HK-2 (cell line): ENCODE data around the gene REV3L.

Experiments
- DNase-seq: peaks from one replicate; pipeline ENCODE4 v3.0.0-alpha.2; 2018; ENCODE audit not compliant: unreplicated experiment

Gene REV3L

DNA sequence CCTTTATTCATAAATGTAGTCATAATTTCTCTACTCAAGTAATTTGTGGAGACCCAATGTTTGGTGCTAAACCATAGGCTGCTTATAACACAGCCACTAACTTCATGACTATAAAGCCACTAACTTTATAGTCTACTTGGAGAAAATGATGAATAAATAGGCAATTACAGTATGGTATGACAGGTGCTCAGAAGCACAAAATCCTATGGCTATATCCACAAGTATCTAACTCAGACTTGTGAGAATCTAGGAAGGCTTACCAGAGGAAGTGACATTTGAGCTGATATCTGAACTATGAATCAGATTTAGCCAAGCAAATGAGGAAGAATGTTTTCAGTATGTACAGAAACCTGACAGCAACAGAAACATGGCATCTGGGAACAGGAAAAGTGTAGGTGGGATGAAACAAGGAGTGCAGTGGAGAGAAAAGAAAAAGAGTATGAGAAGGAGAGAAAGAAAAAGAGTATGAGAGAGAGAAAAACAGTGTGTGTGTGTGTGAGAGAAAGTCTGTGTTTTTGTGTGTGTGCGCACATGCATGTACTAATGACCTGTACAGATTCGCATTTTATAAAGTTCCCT is 59.9 kb downstream of the REV3L start:
- no peak for DNase-seq

DNA sequence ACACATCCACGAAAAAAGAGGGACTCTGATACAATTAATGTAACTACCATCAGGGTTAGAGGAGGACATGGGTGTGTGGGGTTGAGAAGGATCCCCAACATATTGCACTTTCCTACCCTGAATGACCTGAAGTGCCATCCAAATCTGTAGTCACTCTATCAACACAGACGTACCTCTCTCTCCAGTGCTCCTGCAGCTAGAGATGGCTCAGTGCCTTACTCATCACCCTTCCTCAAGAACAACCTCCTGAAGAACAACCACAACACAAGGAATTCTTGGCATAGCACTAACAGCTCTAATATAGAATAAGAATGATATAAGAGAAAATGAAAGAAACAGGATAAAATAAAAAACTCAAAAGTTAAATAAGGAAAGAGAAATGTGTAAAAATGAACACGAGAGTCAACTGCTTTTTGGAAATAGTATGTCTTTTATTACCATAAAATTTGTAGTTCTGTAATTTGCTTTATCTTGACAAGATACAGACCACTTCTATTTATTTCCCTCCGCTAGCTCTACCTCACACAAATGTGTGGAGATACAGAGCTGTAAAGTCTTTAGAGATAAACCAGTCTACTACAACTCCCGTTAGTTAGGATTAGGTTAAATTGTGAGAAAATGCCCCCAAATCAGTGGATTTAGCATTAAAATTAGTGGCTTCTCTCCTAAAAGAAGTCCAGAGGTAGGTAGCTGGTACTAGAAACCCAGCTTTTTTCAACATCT is 63.9 kb downstream of the REV3L start:
- no peak for DNase-seq

DNA sequence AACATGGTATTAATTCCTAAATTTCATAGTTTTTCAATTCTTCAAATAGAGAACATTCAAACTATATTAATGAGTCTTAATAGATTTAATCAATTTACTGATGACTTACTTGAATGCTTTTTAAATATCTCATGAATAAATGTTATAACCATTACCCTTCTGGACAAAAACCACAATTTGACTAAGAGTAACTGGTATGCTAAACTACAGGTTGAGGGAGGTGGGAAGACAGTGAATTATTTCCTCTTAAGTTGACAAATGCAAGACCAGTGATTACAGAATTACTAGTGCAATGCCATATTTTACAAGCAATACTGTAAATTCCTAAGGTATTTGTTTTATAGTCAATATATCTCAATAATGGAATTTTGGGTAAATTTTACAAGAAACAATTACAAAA is 65.1 kb downstream of the REV3L start:
- no peak for DNase-seq

DNA sequence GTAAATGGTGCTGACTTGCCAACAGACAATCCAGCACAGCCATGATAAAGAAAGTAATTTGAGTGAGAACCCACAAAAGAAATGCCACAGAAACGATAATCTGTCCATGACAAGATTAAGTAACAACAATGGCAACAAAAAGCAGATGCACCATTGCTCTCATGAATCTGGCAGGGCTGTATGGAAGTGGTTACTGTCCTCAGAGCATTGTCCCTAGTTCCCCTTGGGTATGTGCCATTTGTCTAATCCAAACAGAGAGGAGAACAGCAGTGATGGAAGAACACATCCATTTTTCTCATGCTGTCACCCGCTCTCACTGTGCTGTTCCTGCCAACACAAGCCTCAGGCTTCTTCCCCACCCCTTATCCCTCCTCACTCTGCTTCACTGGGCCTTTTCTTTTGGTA is 65.8 kb downstream of the REV3L start:
- DNase-seq = no peak

DNA sequence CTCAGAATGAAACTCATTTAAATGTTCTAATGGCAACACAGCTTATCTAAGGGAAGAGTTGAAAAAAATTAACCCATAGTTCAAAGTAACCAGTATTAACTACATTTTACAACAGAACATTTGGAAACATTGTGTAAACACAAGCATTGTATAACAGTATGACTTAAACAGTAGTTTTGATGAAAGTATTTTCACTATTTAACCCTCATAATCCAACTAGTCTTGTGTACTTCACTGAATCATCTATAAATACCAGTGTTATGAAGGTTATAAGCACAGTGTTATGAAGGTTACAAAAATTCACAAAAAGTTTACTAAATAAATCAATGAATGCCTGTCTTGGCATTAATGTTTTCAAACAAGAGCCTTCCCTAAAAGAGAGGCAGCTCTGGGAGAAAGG is 66.5 kb downstream of the REV3L start:
- DNase-seq = no peak

DNA sequence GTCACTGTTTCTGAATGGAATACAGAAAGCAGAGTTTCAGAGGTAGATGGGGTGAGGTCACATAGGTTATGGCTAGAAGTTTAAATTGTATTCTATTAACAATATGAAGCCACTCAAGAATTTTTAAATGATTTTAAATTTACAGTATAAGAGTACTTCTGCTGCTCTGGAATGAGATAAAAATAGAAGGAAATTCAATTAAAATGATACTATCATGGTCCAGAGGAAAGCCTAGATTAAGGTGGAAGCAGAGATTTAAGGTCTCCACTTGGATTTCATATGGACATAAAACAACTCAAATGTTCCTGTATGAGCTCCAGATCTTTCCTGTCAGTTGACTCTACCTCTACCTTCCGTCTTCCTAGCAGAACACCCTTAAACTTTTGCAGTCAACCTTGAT is 68.6 kb downstream of the REV3L start:
- no peak for DNase-seq

DNA sequence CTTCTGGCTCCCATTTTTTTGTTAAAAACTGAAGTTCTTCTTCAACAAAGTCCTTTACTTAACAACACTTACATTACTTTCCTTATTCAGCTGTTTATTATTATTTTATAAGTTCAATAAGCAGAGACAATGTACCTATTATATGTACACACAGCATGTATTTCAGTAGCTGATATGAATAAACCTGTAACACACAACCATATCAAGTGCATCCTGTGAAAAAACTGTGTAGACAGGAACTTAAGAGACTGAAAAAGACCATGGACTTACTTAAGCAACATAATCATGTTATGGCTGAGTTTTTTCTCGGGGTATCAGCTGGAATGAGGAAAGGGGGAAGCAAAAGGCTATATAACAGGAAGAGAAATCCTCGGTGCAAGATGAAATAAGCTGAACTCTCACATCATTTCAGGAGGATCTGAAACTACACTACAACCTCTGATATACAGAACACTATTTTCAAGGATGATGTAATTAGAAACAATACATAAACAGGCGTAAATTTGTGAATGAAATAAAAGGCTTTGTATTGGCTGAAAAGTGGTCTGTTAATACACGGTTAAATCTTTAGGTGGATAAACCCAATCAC is 70.9 kb downstream of the REV3L start:
- DNase-seq = no peak

DNA sequence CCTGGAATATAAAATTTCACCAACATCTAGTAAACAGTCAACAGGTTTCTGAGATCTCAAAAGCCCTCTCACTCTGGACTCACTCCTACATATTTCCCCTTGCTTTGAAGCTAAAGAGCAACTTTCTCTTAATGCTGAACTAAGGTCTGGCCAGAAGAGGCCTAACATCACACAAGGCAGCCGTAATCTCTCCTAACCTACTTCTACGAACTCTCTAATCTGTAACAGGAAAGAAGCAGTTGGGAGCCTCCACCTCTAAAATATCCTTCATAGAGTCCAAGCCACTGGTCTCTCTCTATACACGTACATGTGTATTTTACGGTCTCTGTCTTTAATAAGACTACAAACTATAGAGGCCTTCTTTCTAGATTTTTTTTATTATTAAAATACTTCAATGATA is 72.0 kb downstream of the REV3L start:
- DNase-seq = no peak

DNA sequence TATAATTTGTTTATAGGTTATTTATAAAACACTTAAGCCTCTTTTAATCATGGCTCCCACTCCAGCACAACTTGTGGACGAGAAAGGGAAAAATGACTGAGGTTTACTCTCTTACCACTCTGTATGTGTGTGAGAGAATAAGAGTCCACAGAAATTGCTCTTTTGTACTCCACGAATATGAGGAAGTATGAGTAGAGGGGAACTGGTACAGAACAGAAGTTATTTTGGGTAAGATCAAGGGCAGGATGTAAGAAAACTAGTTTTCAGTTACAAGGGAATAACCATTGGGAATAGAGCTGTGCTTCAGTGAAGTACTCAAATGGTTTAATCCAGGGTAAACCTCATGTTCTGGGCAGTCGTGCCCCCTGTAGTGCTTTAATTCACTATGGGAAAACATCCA is 72.6 kb downstream of the REV3L start:
- DNase-seq = no peak

DNA sequence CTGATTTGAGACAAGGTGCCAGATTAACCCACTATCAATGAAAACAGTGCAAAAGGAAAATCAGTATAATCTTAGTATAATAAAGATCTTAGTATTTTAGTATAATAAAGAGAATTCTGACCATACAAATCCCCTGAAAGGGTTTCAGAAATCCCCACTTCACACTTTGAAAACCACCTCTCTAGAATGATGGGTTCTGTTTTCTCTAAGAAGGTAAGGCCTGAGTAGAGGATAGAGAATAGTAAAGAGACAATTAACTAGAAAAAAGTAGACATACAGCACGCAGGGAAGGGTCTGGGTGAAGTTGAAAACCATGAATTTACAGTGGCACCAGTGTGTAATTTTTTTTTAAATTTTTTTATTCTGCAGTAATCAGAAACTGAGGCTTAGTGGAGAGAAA is 73.6 kb downstream of the REV3L start:
- DNase-seq = no peak

DNA sequence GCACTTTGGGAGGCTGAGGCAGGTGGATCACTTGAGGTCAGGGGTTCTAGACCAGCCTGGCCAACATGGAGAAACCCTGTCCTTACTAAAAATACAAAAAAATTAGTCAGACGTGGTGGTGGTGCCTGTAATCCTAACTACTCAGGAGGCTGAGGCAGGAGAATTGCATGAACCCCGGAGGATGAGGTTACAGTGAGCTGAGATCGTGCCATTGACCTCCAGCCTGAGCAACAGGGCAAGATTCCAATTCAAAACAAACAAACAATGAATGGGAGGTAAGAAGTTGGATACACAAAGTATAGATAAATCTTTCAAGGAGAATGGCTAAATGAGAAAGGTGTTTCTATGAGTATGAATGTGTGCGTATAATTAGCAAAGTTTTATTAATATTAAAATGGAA is 75.3 kb downstream of the REV3L start:
- DNase-seq = no peak

DNA sequence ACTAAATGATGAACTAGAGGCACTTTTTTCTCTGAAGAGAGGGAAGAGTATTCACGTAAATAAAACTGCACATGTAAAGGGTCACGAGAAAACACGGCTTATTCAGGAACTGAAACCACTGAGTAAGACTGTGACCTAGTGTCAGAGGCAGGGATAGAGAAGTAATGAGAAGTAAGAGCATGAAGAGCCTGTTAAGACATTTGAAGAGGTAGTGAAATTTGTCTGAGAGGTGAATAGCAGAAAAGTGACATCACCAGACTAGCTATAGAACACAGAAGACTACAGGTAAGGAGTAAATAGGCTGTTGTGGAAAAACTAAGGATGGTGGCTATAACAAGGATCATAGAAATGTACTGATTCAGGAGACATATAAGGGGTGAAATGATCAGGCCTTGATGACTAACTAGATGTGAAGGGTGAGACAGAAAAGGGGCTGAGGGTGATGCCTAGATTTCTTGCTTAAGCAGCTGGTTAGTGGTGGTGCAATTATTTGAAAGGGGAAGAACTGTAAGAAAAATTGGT is 76.8 kb downstream of the REV3L start:
- DNase-seq = no peak

DNA sequence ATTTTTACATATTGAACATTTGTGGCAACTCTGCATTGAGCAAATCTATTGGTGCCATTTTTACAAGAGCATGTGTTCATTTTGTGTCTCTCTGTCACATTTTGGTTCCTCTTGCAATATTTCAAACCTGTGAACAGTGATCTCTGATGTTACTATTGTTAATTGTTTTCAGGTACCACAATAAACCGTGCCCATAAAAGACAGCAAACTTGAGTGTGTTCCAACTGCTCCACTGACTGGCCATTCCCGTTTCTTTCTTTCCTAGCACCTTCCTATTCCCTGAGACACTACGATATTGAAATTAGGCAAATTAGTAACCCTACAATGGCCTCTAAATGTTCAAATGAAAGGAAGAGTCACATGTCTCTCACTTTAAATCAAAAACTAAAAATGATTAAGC is 79.6 kb downstream of the REV3L start:
- DNase-seq = no peak

DNA sequence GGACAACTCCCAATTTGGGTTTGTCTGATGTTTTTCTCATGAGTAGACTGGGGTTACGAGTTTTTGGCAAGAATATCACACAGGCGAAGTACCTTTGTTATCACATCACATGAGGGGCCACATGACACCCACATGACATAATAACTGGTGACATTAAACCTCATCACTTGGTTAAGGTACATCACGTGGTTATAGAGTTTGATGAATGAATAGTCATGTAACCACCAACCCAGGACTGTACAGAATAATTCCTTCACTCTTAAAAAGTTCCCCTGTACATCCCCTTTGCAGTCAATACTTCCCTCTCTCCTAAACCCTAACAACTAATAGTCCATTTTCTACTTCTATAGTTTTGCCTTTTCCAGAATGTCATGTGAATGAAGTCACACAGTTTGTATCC is 83.4 kb downstream of the REV3L start:
- no peak for DNase-seq

DNA sequence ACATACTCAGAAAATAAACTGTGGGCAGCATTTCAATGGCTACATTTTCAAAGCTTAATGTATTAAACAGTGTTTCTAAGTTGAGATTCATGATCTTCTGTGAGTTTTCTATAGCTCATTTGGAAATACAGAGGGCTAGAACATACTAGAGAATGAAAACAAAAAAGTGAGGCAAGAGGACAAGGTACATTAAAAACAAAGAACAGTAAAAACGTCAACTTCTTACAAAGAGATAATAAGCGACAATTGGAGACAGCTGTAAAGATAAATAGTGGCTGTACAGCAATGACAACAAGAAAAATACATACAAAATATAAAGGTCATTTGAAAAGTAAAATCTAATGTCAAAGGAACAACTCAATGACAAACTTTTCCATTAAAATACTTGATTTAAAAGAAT is 94.3 kb downstream of the REV3L start:
- no peak for DNase-seq

DNA sequence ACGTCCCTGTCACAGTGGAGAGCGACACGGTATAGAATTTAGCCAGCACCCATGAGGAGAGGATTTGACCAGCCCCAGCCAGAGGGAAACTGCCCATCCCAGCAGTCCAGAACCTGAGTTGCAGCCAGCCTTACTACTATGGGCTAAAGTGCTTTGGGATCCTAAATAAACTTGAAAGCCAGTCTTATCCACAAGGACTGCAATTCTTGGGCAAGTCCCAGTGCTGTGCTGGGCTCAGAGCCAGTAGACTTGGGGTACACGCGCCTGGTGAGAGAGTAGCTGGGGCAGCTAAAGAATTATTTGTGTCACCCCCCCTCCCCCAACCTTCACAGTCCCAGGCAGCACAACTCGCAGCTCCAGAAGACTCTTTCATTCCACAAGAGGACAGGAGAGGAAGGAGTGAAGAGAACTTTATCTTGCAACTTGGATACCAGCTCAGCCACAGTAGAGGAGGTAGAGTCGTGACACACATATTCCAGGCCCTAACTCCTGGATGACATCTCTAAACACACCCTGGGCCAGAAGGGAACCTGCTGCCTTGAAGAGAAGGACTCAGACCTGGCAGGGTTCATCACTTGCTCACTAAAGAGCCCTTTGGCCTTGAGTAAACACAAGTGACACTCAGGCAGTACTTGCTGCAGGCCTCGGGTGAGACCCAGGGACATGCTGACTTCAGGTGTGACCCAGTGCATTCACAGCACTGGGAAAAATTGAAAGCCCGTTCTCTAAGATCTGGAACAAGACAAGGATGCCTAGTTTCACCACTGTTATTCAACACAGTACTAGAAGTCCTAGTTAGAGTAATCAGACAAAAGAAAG is 100.3 kb downstream of the REV3L start:
- no peak for DNase-seq

DNA sequence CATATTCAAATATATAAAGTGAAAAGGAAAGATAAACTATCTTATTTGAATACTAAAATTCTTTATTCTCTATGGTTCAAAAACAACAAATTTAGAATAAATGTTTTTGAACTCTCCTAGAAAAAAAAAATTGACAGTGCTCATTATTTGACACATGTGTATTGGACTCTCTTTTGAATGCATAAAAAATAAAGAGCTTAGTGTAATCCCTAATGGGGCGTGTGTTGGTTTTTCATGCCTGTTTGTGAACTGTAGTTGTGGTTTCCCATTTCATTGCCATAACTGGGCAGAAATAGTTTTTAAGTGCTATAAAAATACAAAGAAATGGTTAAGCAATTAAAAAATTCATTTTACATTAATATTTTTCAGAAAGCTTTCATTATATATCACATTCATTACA is 101.3 kb downstream of the REV3L start:
- no peak for DNase-seq

DNA sequence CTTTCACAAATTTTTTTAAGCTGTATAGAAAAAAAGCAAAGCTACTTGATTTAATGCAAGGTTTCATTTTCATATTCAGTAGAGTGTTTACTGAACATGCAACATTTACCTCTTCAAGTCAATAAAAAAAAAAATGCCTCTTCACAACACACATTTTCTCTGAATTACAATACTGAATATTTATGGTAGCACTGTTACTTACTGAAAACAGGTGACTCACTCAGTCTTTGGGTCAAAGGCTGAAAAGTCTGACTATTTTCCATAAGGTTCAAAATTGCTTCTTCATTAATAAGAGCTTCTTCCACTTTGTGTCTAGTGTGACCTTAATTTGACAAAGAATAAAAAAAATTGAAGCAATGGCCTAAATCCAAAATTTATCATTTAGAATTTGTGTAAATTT is 101.9 kb downstream of the REV3L start:
- no peak for DNase-seq

DNA sequence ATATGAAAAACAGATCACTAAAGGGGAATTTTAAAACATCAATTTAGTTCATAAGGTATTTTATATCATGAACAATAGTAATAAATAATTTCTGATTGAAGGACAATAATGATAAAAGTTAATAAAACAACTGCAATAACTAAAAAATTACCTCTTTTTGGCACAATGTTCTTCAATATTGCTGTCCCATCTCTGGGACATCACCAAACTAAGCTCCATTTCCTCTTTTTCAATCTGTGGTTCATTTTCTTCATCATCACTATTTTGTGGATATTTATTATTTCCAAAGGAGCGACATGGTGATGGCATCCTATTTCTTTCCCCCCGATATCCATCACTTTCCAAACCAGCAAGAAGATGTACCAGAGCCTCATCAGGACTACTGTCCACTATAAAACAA is 103.2 kb downstream of the REV3L start:
- DNase-seq = no peak

DNA sequence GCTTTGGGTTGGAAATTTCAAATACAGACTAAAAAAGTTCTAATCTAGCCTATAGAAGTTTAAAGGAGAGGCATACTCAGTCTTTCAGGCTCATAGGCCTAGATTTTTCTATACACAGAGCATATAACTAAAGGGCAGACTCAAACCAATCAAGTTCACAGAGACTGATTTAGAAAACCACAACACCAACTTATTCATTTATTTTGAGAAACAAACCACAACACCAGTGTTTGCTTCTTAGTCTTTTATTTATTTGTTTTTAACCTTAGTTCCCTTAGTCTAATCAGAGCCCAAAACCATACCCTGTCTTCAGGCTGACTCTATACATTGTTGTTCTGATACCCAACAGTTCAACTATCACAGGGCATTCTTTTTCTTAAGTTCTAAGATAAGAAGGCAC is 103.7 kb downstream of the REV3L start:
- no peak for DNase-seq

DNA sequence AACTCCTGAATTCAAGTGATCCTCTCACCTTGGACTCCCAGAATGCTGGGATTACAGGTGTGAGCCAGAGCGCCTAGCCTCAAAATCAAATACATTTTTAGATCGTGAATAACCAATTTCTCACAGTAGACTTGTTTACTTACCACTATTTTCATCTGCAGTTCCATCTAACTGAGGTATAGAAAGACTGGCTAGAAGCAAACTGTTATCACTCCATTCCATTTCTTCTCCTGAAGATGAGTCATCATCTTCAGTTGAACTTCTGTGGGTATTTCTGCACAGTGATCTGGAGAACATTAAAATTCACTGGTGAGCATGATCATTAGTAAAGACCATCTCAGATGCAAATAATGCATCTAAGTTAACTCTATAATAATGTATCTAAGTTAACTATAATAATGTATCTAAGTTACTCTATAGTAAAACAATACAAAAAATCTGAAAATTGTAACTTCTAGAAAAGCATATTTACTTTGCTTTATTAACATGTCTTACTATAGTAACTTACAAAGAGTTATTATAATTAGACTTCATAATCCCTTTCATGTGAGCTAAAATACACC is 105.4 kb downstream of the REV3L start:
- no peak for DNase-seq

DNA sequence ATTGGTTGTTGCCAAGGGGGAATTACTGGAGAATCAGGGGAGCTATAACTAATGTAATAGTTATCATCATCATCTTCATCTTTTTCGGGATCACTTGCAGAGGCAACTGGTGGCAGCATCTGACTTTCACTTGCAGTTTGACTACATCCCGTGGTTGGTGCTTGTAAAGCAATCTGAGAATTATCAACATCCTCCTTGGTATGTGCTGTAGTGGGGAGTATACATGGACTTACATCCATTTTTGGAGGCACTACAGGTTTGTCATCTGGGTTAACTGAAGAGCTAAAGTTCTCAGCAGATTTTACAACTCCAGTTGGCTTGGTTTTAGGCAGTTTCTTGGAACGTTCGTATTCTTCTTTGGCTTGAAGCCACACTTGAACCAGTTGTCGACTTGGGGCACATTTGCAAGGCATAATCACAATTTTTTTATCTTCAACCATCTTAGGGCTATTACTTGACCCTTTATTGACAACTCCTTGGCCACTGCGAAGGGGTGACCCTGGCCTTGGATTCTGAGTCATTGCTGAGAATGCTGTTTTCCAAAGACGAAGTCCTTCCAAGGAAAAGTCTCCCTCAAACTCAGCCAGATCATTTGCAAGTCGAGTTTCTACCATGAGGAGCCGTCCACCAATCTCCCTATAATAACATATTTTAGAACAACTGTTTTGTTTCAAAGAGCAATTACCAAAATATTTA is 115.5 kb downstream of the REV3L start:
- DNase-seq = no peak
